ENCODE measurements around the gene COX6A2.
A peak's percentile ranks its signal among the peaks of the same experiment; 100 is the strongest.

Gene COX6A2

GRCh38 chr16:31471241-31471874 lies 43.2 kb upstream of the COX6A2 start:
- H3K4me1 ChIP-seq (ENCODE audit: control insufficient read depth, insufficient read depth, low read length) = peaks cover 7% of the 10 kb centered on the region
- peak overlapping the region; percentile 47 for H3K9ac ChIP-seq (ENCODE audit: low read depth, low read length)
- peaks cover 34% of the 10 kb centered on the region for H3K27me3 ChIP-seq (ENCODE audit: control insufficient read depth, insufficient read depth, low read length)
- no peaks in the 10 kb centered on the region for H3K36me3 ChIP-seq (ENCODE audit: control insufficient read depth, insufficient read depth, low read length)
- no peaks in the 10 kb centered on the region for H3K9me3 ChIP-seq (ENCODE audit: control insufficient read depth, insufficient read depth, low read length)
- peak overlapping the region; percentile 61 for H3K4me3 ChIP-seq (ENCODE audit: low read depth, low read length)

- peaks cover 2% of the 10 kb centered on the region for H3K36me3 ChIP-seq (ENCODE audit: control insufficient read depth, insufficient read depth, low read length)
- H3K4me1 ChIP-seq (ENCODE audit: control insufficient read depth, insufficient read depth, low read length) = peaks cover 7% of the 10 kb centered on the region
- H3K27me3 ChIP-seq (ENCODE audit: control insufficient read depth, insufficient read depth, low read length) = peaks cover 30% of the 10 kb centered on the region
- no peak overlapping the region for H3K9ac ChIP-seq (ENCODE audit: low read depth, low read length)
- no peaks in the 10 kb centered on the region for H3K9me3 ChIP-seq (ENCODE audit: control insufficient read depth, insufficient read depth, low read length)
- no peak overlapping the region for H3K4me3 ChIP-seq (ENCODE audit: low read depth, low read length)
Observed at GRCh38 chr16:31470615-31471014, 42.5 kb upstream of the COX6A2 start.

- Histone ChIP-seq H3K4me3 (ENCODE audit: low read depth, low read length) (no peak overlapping the region), H3K36me3 (ENCODE audit: control insufficient read depth, insufficient read depth, low read length) (peaks cover 9% of the 10 kb centered on the region), H3K9me3 (ENCODE audit: control insufficient read depth, insufficient read depth, low read length) (no peaks in the 10 kb centered on the region), H3K9ac (ENCODE audit: low read depth, low read length) (no peak overlapping the region), H3K27me3 (ENCODE audit: control insufficient read depth, insufficient read depth, low read length) (peaks cover 3% of the 10 kb centered on the region), H3K4me1 (ENCODE audit: control insufficient read depth, insufficient read depth, low read length) (peaks cover 7% of the 10 kb centered on the region)
Observed at GRCh38 chr16:31467858-31468257, 39.7 kb upstream of the COX6A2 start.

- Histone ChIP-seq H3K4me3 (ENCODE audit: low read depth, low read length) (no peak overlapping the region), H3K27me3 (ENCODE audit: control insufficient read depth, insufficient read depth, low read length) (peaks cover 3% of the 10 kb centered on the region), H3K9me3 (ENCODE audit: control insufficient read depth, insufficient read depth, low read length) (no peaks in the 10 kb centered on the region), H3K4me1 (ENCODE audit: control insufficient read depth, insufficient read depth, low read length) (peaks cover 7% of the 10 kb centered on the region), H3K36me3 (ENCODE audit: control insufficient read depth, insufficient read depth, low read length) (peaks cover 9% of the 10 kb centered on the region), H3K9ac (ENCODE audit: low read depth, low read length) (no peak overlapping the region)
Observed at GRCh38 chr16:31467151-31467773, 39.1 kb upstream of the COX6A2 start.

- Histone ChIP-seq H3K36me3 (ENCODE audit: control insufficient read depth, insufficient read depth, low read length) (peaks cover 9% of the 10 kb centered on the region), H3K9me3 (ENCODE audit: control insufficient read depth, insufficient read depth, low read length) (no peaks in the 10 kb centered on the region), H3K4me3 (ENCODE audit: low read depth, low read length) (no peak overlapping the region), H3K4me1 (ENCODE audit: control insufficient read depth, insufficient read depth, low read length) (peaks cover 5% of the 10 kb centered on the region), H3K27me3 (ENCODE audit: control insufficient read depth, insufficient read depth, low read length) (peaks cover 1% of the 10 kb centered on the region), H3K9ac (ENCODE audit: low read depth, low read length) (no peak overlapping the region)
Observed at GRCh38 chr16:31466381-31466841, 38.3 kb upstream of the COX6A2 start.

- Histone ChIP-seq H3K9ac (ENCODE audit: low read depth, low read length) (no peak overlapping the region), H3K36me3 (ENCODE audit: control insufficient read depth, insufficient read depth, low read length) (peaks cover 9% of the 10 kb centered on the region), H3K27me3 (ENCODE audit: control insufficient read depth, insufficient read depth, low read length) (no peaks in the 10 kb centered on the region)
Observed at GRCh38 chr16:31465788-31466370, 37.7 kb upstream of the COX6A2 start.

GRCh38 chr16:31464781-31465260 lies 36.7 kb upstream of the COX6A2 start:
- Histone ChIP-seq H3K4me1 (ENCODE audit: control insufficient read depth, insufficient read depth, low read length) (peaks cover 6% of the 10 kb centered on the region), H3K27me3 (ENCODE audit: control insufficient read depth, insufficient read depth, low read length) (no peaks in the 10 kb centered on the region), H3K9ac (ENCODE audit: low read depth, low read length) (no peak overlapping the region), H3K36me3 (ENCODE audit: control insufficient read depth, insufficient read depth, low read length) (peaks cover 9% of the 10 kb centered on the region), H3K9me3 (ENCODE audit: control insufficient read depth, insufficient read depth, low read length) (no peaks in the 10 kb centered on the region), H3K4me3 (ENCODE audit: low read depth, low read length) (no peak overlapping the region)

More at GRCh38 chr16:31465788-31466370, 37.7 kb upstream of the COX6A2 start:
- no peak overlapping the region for H3K4me3 ChIP-seq (ENCODE audit: low read depth, low read length)
- no peaks in the 10 kb centered on the region for H3K9me3 ChIP-seq (ENCODE audit: control insufficient read depth, insufficient read depth, low read length)
- no peaks in the 10 kb centered on the region for H3K4me1 ChIP-seq (ENCODE audit: control insufficient read depth, insufficient read depth, low read length)

- Histone ChIP-seq H3K4me3 (ENCODE audit: low read depth, low read length) (no peak overlapping the region), H3K36me3 (ENCODE audit: control insufficient read depth, insufficient read depth, low read length) (peaks cover 9% of the 10 kb centered on the region), H3K9me3 (ENCODE audit: control insufficient read depth, insufficient read depth, low read length) (no peaks in the 10 kb centered on the region), H3K27me3 (ENCODE audit: control insufficient read depth, insufficient read depth, low read length) (no peaks in the 10 kb centered on the region), H3K9ac (ENCODE audit: low read depth, low read length) (no peak overlapping the region), H3K4me1 (ENCODE audit: control insufficient read depth, insufficient read depth, low read length) (peaks cover 6% of the 10 kb centered on the region)
Observed at GRCh38 chr16:31464348-31464769, 36.2 kb upstream of the COX6A2 start.

GRCh38 chr16:31461921-31462804 lies 34.0 kb upstream of the COX6A2 start:
- Histone ChIP-seq H3K4me3 (ENCODE audit: low read depth, low read length) (no peak overlapping the region), H3K4me1 (ENCODE audit: control insufficient read depth, insufficient read depth, low read length) (peaks cover 6% of the 10 kb centered on the region), H3K36me3 (ENCODE audit: control insufficient read depth, insufficient read depth, low read length) (peaks cover 9% of the 10 kb centered on the region), H3K9me3 (ENCODE audit: control insufficient read depth, insufficient read depth, low read length) (no peaks in the 10 kb centered on the region), H3K9ac (ENCODE audit: low read depth, low read length) (no peak overlapping the region), H3K27me3 (ENCODE audit: control insufficient read depth, insufficient read depth, low read length) (no peaks in the 10 kb centered on the region)

- Histone ChIP-seq H3K36me3 (ENCODE audit: control insufficient read depth, insufficient read depth, low read length) (peaks cover 9% of the 10 kb centered on the region), H3K9ac (ENCODE audit: low read depth, low read length) (no peak overlapping the region), H3K4me3 (ENCODE audit: low read depth, low read length) (no peak overlapping the region), H3K9me3 (ENCODE audit: control insufficient read depth, insufficient read depth, low read length) (no peaks in the 10 kb centered on the region), H3K27me3 (ENCODE audit: control insufficient read depth, insufficient read depth, low read length) (no peaks in the 10 kb centered on the region), H3K4me1 (ENCODE audit: control insufficient read depth, insufficient read depth, low read length) (peaks cover 6% of the 10 kb centered on the region)
Observed at GRCh38 chr16:31461201-31461920, 33.2 kb upstream of the COX6A2 start.

- Histone ChIP-seq H3K9ac (ENCODE audit: low read depth, low read length) (no peak overlapping the region), H3K4me1 (ENCODE audit: control insufficient read depth, insufficient read depth, low read length) (peaks cover 6% of the 10 kb centered on the region), H3K27me3 (ENCODE audit: control insufficient read depth, insufficient read depth, low read length) (no peaks in the 10 kb centered on the region), H3K4me3 (ENCODE audit: low read depth, low read length) (peak overlapping the region; percentile 71), H3K36me3 (ENCODE audit: control insufficient read depth, insufficient read depth, low read length) (peaks cover 7% of the 10 kb centered on the region), H3K9me3 (ENCODE audit: control insufficient read depth, insufficient read depth, low read length) (no peaks in the 10 kb centered on the region)
Observed at GRCh38 chr16:31460582-31461002, 32.4 kb upstream of the COX6A2 start.

All from iPS-15b (cell line).